Measurements from ENCODE around the gene ZKSCAN1. TPM values are rescaled to one million over a fixed set of nuclear protein-coding genes. Genes with fewer than 3 reads are reported as not detected.
"Not testable (repeated sequence)": the region's sequence is repeated elsewhere in the genome, so short reads cannot be mapped to it uniquely, and the experiment has no call there.

The ZKSCAN1 gene
- total RNA-seq, 4 donors from 2014 or later, result 18.3 to 38.3 (median 21.9) TPM

GRCh38 chr7:99975782-99976521 lies 39.4 kb upstream of the ZKSCAN1 start, which contains the start of gene AZGP1:
Gene AZGP1 (minus strand): TSS chr7:99976031. CDS start chr7:99976020, 11 bp downstream.
- TF ChIP-seq POLR2A (IDR thresholded peaks at IDR 0.05), result no peak
- TF ChIP-seq, protein P1, sequence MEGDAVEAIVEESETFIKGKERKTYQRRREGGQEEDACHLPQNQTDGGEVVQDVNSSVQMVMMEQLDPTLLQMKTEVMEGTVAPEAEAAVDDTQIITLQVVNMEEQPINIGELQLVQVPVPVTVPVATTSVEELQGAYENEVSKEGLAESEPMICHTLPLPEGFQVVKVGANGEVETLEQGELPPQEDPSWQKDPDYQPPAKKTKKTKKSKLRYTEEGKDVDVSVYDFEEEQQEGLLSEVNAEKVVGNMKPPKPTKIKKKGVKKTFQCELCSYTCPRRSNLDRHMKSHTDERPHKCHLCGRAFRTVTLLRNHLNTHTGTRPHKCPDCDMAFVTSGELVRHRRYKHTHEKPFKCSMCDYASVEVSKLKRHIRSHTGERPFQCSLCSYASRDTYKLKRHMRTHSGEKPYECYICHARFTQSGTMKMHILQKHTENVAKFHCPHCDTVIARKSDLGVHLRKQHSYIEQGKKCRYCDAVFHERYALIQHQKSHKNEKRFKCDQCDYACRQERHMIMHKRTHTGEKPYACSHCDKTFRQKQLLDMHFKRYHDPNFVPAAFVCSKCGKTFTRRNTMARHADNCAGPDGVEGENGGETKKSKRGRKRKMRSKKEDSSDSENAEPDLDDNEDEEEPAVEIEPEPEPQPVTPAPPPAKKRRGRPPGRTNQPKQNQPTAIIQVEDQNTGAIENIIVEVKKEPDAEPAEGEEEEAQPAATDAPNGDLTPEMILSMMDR (IDR thresholded peaks at IDR 0.05), result no peak
- Histone ChIP-seq H3K27ac (no peak within 1 kb of the TSS), H3K9me3 (no peaks in the 10 kb centered on the region), H3K36me3 (no peaks in the 10 kb centered on the region), H3K4me1 (peaks cover 0 to 3% (median 0%) of the 10 kb centered on the region in 3 donors), H3K27me3 (peaks cover 0 to 16% (median 0%) of the 10 kb centered on the region in 4 donors), H3K4me3 (peak within 1 kb of the TSS in 1 of 4 donors; percentile 30)
- intact Hi-C loops (cut with DNase I), result no loop called here
- DNase-seq, result no peak
- whole genome bisulfite sequencing, 2 donors, result 53 to 79% methylated on average over 5 of the region's 5 CpGs

GRCh38 chr7:99976626-99977025 lies 38.8 kb upstream of the ZKSCAN1 start:
- Histone ChIP-seq H3K27ac (no peak overlapping the region), H3K9me3 (no peaks in the 10 kb centered on the region), H3K36me3 (no peaks in the 10 kb centered on the region), H3K27me3 (peaks cover 0 to 16% (median 0%) of the 10 kb centered on the region in 4 donors), H3K4me1 (peaks cover 0 to 3% (median 0%) of the 10 kb centered on the region in 3 donors), H3K4me3 (no peak overlapping the region)
- WGBS, 2 donors, result 61 to 81% methylated on average over 9 to 10 of the region's 13 CpGs
- DNase-seq, result no peak
- TF ChIP-seq, protein P1 (IDR thresholded peaks at IDR 0.05), result no peak
- TF ChIP-seq POLR2A (IDR thresholded peaks at IDR 0.05), result no peak
- intact Hi-C loops (cut with DNase I), result no loop called here

DNA sequence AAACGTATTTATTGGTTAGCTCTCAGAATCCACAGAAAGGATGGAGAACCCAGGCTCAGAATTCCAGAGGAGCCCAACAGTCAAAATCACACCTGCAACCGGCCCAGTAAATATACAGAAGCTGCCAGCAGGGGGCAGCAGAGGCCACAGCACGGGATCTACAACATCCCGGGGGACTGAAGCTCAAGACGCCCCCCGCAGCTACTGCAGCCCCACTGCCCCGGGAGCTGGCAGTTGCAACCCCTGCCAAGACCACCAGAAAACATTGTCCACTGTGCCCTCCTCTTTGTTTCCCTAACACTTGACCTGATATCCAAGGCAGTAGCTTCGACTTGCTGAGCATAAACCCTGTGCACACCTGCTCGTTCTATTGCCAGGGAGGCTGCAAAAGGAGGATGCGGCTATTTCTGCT lies 35.6 kb upstream of the ZKSCAN1 start:
- TF ChIP-seq, protein P1 (IDR thresholded peaks at IDR 0.05), result peak; percentile 67 to 77 (median 74)
- intact Hi-C loops (cut with DNase I), result loop anchor here (10.0 kb wide), 1 partner anchor 45 kb away; no protein-coding TSS in a partner anchor
- not testable (repeated sequence) for H3K36me3 ChIP-seq, H3K4me1 ChIP-seq, H3K9me3 ChIP-seq, H3K4me3 ChIP-seq, DNase-seq, H3K27ac ChIP-seq
- peaks cover 0 to 20% (median 0%) of the 10 kb centered on the region in 4 donors for H3K27me3 ChIP-seq
- 0 to 38% methylated on average over 2 to 4 of the region's 10 CpGs for WGBS, 2 donors

- H3K27ac ChIP-seq, DNase-seq, H3K4me3 ChIP-seq, H3K9me3 ChIP-seq, H3K4me1 ChIP-seq, H3K36me3 ChIP-seq: not testable (repeated sequence)
- intact Hi-C loops (cut with DNase I), result loop anchor here (10.0 kb wide), 1 partner anchor 46 kb away; no protein-coding TSS in a partner anchor
- peaks cover 0 to 20% (median 0%) of the 10 kb centered on the region in 4 donors for H3K27me3 ChIP-seq
- 0 to 80% methylated on average over 1 of the region's 4 CpGs for WGBS, 2 donors
Observed at GRCh38 chr7:99980448-99980872, 34.9 kb upstream of the ZKSCAN1 start.

DNA sequence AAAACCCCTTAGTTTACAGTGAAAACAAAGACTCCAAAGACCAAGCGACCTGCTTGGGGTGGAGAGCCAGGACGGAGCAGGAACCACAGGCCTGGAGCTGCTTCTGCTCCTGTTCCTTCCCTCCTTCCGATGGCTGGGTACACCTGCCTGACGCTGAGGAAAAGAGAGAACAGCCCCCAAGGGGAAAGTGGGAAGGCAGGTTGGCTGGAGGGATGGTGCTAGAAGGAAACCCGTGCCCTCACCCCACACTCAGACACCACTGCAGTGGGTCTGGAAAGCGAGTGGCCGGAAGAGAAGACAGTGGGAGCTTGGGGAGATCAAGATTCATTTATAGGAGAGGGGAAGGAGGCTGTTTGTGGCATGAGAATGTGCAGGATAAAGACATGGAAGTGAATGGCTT lies 34.3 kb upstream of the ZKSCAN1 start:
- H3K4me1 ChIP-seq, DNase-seq, H3K4me3 ChIP-seq, H3K27ac ChIP-seq, H3K36me3 ChIP-seq, H3K9me3 ChIP-seq: not testable (repeated sequence)
- intact Hi-C loops (cut with DNase I), result loop anchor here (10.0 kb wide), 1 partner anchor 46 kb away; no protein-coding TSS in a partner anchor
- peaks cover 0 to 17% (median 0%) of the 10 kb centered on the region in 4 donors for H3K27me3 ChIP-seq
- WGBS, 2 donors, result 57 to 79% methylated on average over 7 of the region's 7 CpGs

DNA sequence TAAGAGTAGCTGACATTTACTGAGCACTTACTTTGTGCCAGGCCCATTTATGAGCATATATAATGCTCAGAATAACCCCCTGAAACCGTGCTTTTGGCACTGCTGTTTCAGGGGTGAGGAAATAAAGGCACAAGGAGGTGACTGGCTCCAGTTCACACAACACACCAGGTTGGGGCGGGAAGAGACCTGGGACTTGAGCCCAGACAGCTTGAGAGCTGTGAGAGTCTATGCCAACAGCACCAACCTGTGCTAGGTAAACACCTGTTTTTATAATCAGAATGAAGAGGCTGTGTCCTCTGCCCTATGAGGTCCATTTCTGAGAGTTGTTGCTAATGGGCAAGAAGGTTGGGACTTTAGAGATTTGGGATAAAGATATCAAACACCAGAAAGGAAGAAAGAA lies 30.8 kb upstream of the ZKSCAN1 start:
- TF ChIP-seq, protein P1 (IDR thresholded peaks at IDR 0.05), result no peak
- TF ChIP-seq POLR2A (IDR thresholded peaks at IDR 0.05), result no peak
- Histone ChIP-seq H3K4me1 (peaks cover 0 to 3% (median 0%) of the 10 kb centered on the region in 3 donors), H3K27ac (no peak overlapping the region), H3K9me3 (no peaks in the 10 kb centered on the region), H3K36me3 (no peaks in the 10 kb centered on the region), H3K27me3 (peaks cover 0 to 4% (median 0%) of the 10 kb centered on the region in 4 donors), H3K4me3 (no peak overlapping the region)
- WGBS, 2 donors, result 35 to 55% methylated on average over 2 of the region's 2 CpGs
- no peak for DNase-seq
- intact Hi-C loops (cut with DNase I), result loop anchor here (10.0 kb wide), 1 partner anchor 50 kb away; no protein-coding TSS in a partner anchor

DNA sequence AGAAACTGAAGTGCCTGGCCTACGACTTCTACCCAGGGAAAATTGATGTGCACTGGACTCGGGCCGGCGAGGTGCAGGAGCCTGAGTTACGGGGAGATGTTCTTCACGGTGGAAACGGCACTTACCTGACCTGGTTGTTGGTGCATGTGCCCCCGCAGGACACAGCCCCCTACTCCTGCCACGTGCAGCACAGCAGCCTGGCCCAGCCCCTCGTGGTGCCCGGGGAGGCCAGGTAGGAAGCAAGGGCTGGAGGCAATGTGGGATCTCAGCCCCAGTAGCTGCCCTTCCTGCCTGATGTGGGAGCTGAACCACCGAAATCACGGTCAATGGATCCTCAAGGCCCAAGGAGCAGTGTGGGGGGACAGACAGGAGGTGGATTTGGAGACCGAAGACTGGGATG lies 28.1 kb upstream of the ZKSCAN1 start:
- not testable (repeated sequence) for H3K27ac ChIP-seq, H3K4me3 ChIP-seq, H3K36me3 ChIP-seq, H3K9me3 ChIP-seq, H3K4me1 ChIP-seq, H3K27me3 ChIP-seq, DNase-seq
- intact Hi-C loops (cut with DNase I), result loop anchor here (10.0 kb wide), 1 partner anchor 53 kb away; no protein-coding TSS in a partner anchor
- 78 to 80% methylated on average over 2 to 6 of the region's 14 CpGs for WGBS, 2 donors

All from esophagus squamous epithelium (tissue), 5 donors.